Neutrophil (primary cell): ENCODE measurements around the gene RPL6.
A peak's percentile ranks its signal among the peaks of the same experiment; 100 is the strongest.
"Not testable (repeated sequence)": the region's sequence is repeated elsewhere in the genome, so short reads cannot be mapped to it uniquely, and the experiment has no call there.

Experiments used
- H3K27ac ChIP-seq: fragments of 200-600 bp; sonication (generic); 2 replicates; pipeline ENCODE4 v1.5.1; 2016; ENCODE audit warnings: mild to moderate bottlenecking, moderate library complexity
- H3K27me3 ChIP-seq: fragments of 200-600 bp; sonication (generic); 2 replicates; pipeline ENCODE4 v1.6.0; 2016; ENCODE audit warnings: mild to moderate bottlenecking
- H3K36me3 ChIP-seq: fragments of 200-600 bp; sonication (generic); 2 replicates; pipeline ENCODE4 v1.5.1; 2017
- H3K4me1 ChIP-seq, 2 experiments: fragments of 200-600 bp in 1 of 2; sonication (generic) in 1 of 2; 1 replicate in 1 of 2; 2 replicates in 1 of 2; pipeline versions ENCODE4 v1.5.1 to v1.6.1; 2013 to 2016; ENCODE audit warnings: low read depth in 1 of 2, low read length in 1 of 2, mild to moderate bottlenecking in 1 of 2, moderate library complexity in 1 of 2; ENCODE audit not compliant: control insufficient read depth in 1 of 2, insufficient read depth in 1 of 2
- H3K4me3 ChIP-seq, 2 experiments: fragments of 200-600 bp in 1 of 2; sonication (generic) in 1 of 2; 1 replicate in 1 of 2; 2 replicates in 1 of 2; pipeline ENCODE4 v1.5.1; 2013 to 2016; ENCODE audit warnings: low read depth in 1 of 2, low read length in 1 of 2, mild to moderate bottlenecking in 1 of 2, moderate library complexity in 1 of 2
- H3K9me3 ChIP-seq: fragments of 200-600 bp; sonication (generic); 2 replicates; pipeline ENCODE4 v1.5.1; 2016
- CTCF ChIP-seq: fragments of 200-600 bp; sonication (generic); IDR thresholded peaks from 2 replicates; pipeline ENCODE4 v1.5.1; 2016; ENCODE audit warnings: antibody characterized with exemption

Gene RPL6

GRCh38 chr12:112408621-112409020 lies 784 bp downstream of the RPL6 start:
- peaks cover 39% of the 10 kb centered on the region for H3K36me3 ChIP-seq
- TF ChIP-seq CTCF = no peak
- H3K4me3 ChIP-seq = peak overlapping the region; percentile 81 to 89

GRCh38 chr12:112407683-112408082 lies 1.7 kb downstream of the RPL6 start:
- H3K9me3 ChIP-seq, H3K4me3 ChIP-seq, H3K27me3 ChIP-seq, H3K27ac ChIP-seq: not testable (repeated sequence)
- H3K36me3 ChIP-seq = peaks cover 39% of the 10 kb centered on the region
- peaks cover 8 to 12% of the 10 kb centered on the region in 2 experiments for H3K4me1 ChIP-seq

More at GRCh38 chr12:112408621-112409020, 784 bp downstream of the RPL6 start:
- peaks cover 8 to 12% of the 10 kb centered on the region in 2 experiments for H3K4me1 ChIP-seq
- H3K27ac ChIP-seq = peak overlapping the region; percentile 81
- H3K27me3 ChIP-seq = no peaks in the 10 kb centered on the region
- H3K9me3 ChIP-seq = no peaks in the 10 kb centered on the region

- Histone ChIP-seq H3K9me3 (no peaks in the 10 kb centered on the region), H3K27me3 (no peaks in the 10 kb centered on the region), H3K27ac (no peak overlapping the region), H3K4me1 (peaks cover 8 to 12% of the 10 kb centered on the region in 2 experiments), H3K36me3 (peaks cover 39% of the 10 kb centered on the region), H3K4me3 (no peak overlapping the region)
- no peak for TF ChIP-seq CTCF
Observed at GRCh38 chr12:112406519-112407488, 2.6 kb downstream of the RPL6 start.

- TF ChIP-seq CTCF = no peak
- H3K36me3 ChIP-seq = peaks cover 30% of the 10 kb centered on the region
- no peak overlapping the region for H3K4me3 ChIP-seq
- H3K27me3 ChIP-seq = no peaks in the 10 kb centered on the region
- H3K9me3 ChIP-seq = no peaks in the 10 kb centered on the region
- no peak overlapping the region for H3K27ac ChIP-seq
- no peaks in the 10 kb centered on the region for H3K4me1 ChIP-seq
Observed at GRCh38 chr12:112401903-112402498, 7.4 kb downstream of the RPL6 start.

GRCh38 chr12:112401054-112401453 lies 8.4 kb downstream of the RPL6 start:
- no peaks in the 10 kb centered on the region for H3K27me3 ChIP-seq
- H3K4me1 ChIP-seq = no peaks in the 10 kb centered on the region
- TF ChIP-seq CTCF = no peak
- no peak overlapping the region for H3K27ac ChIP-seq
- no peak overlapping the region for H3K4me3 ChIP-seq
- peaks cover 21% of the 10 kb centered on the region for H3K36me3 ChIP-seq
- no peaks in the 10 kb centered on the region for H3K9me3 ChIP-seq

- H3K4me3 ChIP-seq = no peak overlapping the region
- H3K27ac ChIP-seq = no peak overlapping the region
- peaks cover 13% of the 10 kb centered on the region for H3K27me3 ChIP-seq
- no peak for TF ChIP-seq CTCF
- H3K4me1 ChIP-seq = no peaks in the 10 kb centered on the region
- no peaks in the 10 kb centered on the region for H3K9me3 ChIP-seq
- no peaks in the 10 kb centered on the region for H3K36me3 ChIP-seq
Observed at GRCh38 chr12:112393328-112393727, 16.1 kb downstream of the RPL6 start.

GRCh38 chr12:112389922-112390654 lies 19.3 kb downstream of the RPL6 start:
- H3K4me1 ChIP-seq = peaks cover 11 to 13% of the 10 kb centered on the region in 2 experiments
- not testable (repeated sequence) for H3K36me3 ChIP-seq, H3K9me3 ChIP-seq, H3K4me3 ChIP-seq, H3K27ac ChIP-seq
- peaks cover 19% of the 10 kb centered on the region for H3K27me3 ChIP-seq
